Neural cell (in vitro differentiated cells): ENCODE measurements around the gene VSNL1. TPM values are rescaled to one million over a fixed set of nuclear protein-coding genes. Genes with fewer than 3 reads are reported as not detected.
"Not testable (repeated sequence)": the region's sequence is repeated elsewhere in the genome, so short reads cannot be mapped to it uniquely, and the experiment has no call there.

Experiments
- H2AFZ ChIP-seq: fragments of 200-600, 300-800 bp; sonication (generic), shearing (Covaris generic); 2 replicates; pipeline ENCODE4 v1.6.0; 2014; ENCODE audit warnings: low read depth, mild to moderate bottlenecking, antibody characterized with exemption, low read length, moderate library complexity
- H3F3A ChIP-seq: fragments of 200-600 bp; shearing (Covaris generic); 2 replicates; pipeline ENCODE4 v1.6.1; 2016; ENCODE audit warnings: mild to moderate bottlenecking, moderate library complexity, mixed read lengths, antibody characterized with exemption, low read length; ENCODE audit not compliant: insufficient read depth, poor library complexity, severe bottlenecking
- H3K27ac ChIP-seq: fragments of 200-600, 300-800 bp; sonication (generic), shearing (Covaris generic); 2 replicates; pipeline ENCODE4 v1.5.1; 2014; ENCODE audit warnings: mild to moderate bottlenecking, low read length, moderate library complexity
- H3K27me3 ChIP-seq: fragments of 300-800, 200-600 bp; sonication (generic), shearing (Covaris generic); 2 replicates; pipeline ENCODE4 v1.6.0; 2014; ENCODE audit warnings: mild to moderate bottlenecking, low read depth, low read length, moderate library complexity; ENCODE audit not compliant: insufficient read depth
- H3K36me3 ChIP-seq: fragments of 300-800, 200-600 bp; sonication (generic), shearing (Covaris generic); 2 replicates; pipeline ENCODE4 v1.5.1; 2014; ENCODE audit warnings: mild to moderate bottlenecking, antibody characterized with exemption, low read length, moderate library complexity; ENCODE audit not compliant: insufficient read depth
- H3K4me2 ChIP-seq: fragments of 300-800, 200-600 bp; sonication (generic), shearing (Covaris generic); 2 replicates; pipeline ENCODE4 v1.6.0; 2014; ENCODE audit warnings: mild to moderate bottlenecking, low read length
- H3K4me3 ChIP-seq: fragments of 300-800, 200-600 bp; sonication (generic), shearing (Covaris generic); 2 replicates; pipeline ENCODE4 v1.5.1; 2014; ENCODE audit warnings: mild to moderate bottlenecking, low read length, moderate library complexity
- H3K79me2 ChIP-seq: fragments of 200-600 bp; shearing (Covaris generic); replicated peaks from 2 replicates; pipeline ENCODE4 v1.6.0; 2014; ENCODE audit warnings: mild to moderate bottlenecking, low read length, moderate library complexity; ENCODE audit not compliant: insufficient read depth
- H3K9ac ChIP-seq: fragments of 300-800, 200-600 bp; sonication (generic), shearing (Covaris generic); 2 replicates; pipeline ENCODE4 v1.6.1; 2016; ENCODE audit warnings: mild to moderate bottlenecking, low read length, mixed read lengths
- H3K9me2 ChIP-seq: fragments of 200-600 bp; shearing (Covaris generic); 2 replicates; pipeline ENCODE4 v1.6.1; 2016; ENCODE audit warnings: mild to moderate bottlenecking, low read length, mixed read lengths; ENCODE audit not compliant: insufficient read depth
- H3K9me3 ChIP-seq: fragments of 200-600, 300-800 bp; sonication (generic), shearing (Covaris generic); 2 replicates; pipeline ENCODE4 v1.6.1; 2016; ENCODE audit warnings: mild to moderate bottlenecking, mixed run types, low read length, moderate library complexity, mixed read lengths
- H4K20me1 ChIP-seq: fragments of 200-600 bp; shearing (Covaris generic); 2 replicates; pipeline ENCODE4 v1.6.1; 2016; ENCODE audit warnings: mild to moderate bottlenecking, mixed run types; ENCODE audit not compliant: insufficient read depth
- EP300 ChIP-seq: fragments of 450-650 bp; conservative IDR thresholded peaks from 2 replicates; pipeline ENCODE4 v1.6.1; 2014; ENCODE audit warnings: antibody characterized with exemption, mild to moderate bottlenecking, moderate library complexity; ENCODE audit not compliant: poor library complexity, severe bottlenecking
- EZH2 ChIP-seq: fragments of 200-600, 300-800 bp; shearing (Covaris generic), sonication (generic); IDR thresholded peaks from 2 replicates; pipeline ENCODE4 v1.6.1; 2014; ENCODE audit warnings: antibody characterized with exemption, low read length, borderline replicate concordance, mild to moderate bottlenecking; ENCODE audit not compliant: insufficient read depth, poor library complexity, severe bottlenecking
- MXI1 ChIP-seq: fragments of 450-650 bp; conservative IDR thresholded peaks from 2 replicates; pipeline ENCODE4 v1.6.1; 2014; ENCODE audit warnings: antibody characterized with exemption, mild to moderate bottlenecking; ENCODE audit not compliant: poor library complexity, severe bottlenecking
- POLR2AphosphoS5 ChIP-seq: IDR thresholded peaks from 2 replicates; pipeline ENCODE4 v1.6.1; 2012
- RAD21 ChIP-seq: fragments of 450-650 bp; conservative IDR thresholded peaks from 2 replicates; pipeline ENCODE4 v1.6.1; 2014; ENCODE audit warnings: antibody characterized with exemption, mild to moderate bottlenecking, moderate library complexity
- REST ChIP-seq: IDR thresholded peaks from 2 replicates; pipeline ENCODE4 v1.6.1; 2012; ENCODE audit warnings: borderline replicate concordance
- SMC3 ChIP-seq: fragments of 450-650 bp; conservative IDR thresholded peaks from 2 replicates; pipeline ENCODE4 v1.6.1; 2014; ENCODE audit warnings: antibody characterized with exemption, mild to moderate bottlenecking, moderate library complexity; ENCODE audit not compliant: poor library complexity
- TAF1 ChIP-seq: IDR thresholded peaks from 2 replicates; pipeline ENCODE4 v1.6.1; 2012; ENCODE audit warnings: low read depth
- polyA plus RNA-seq: library from polyadenylated mRNA; depleted of rRNA; stranded (reverse); fragments of >200 nt; gene quantifications from 2 replicates; pipeline ENCODE4 v1.2.3, GENCODE V29; 2014
- TF ChIP-seq, protein P1 (sequence below): fragments of 450-650 bp; IDR thresholded peaks from 2 replicates; pipeline ENCODE4 v1.5.1; 2014; ENCODE audit warnings: antibody characterized with exemption, mild to moderate bottlenecking, moderate library complexity; ENCODE audit not compliant: poor library complexity, severe bottlenecking

Gene VSNL1
- polyA plus RNA-seq, 1 donor from 2014 or later, result 69.7 TPM

- H3K4me3 ChIP-seq, result no peak overlapping the region
- no peaks in the 10 kb centered on the region for H3K36me3 ChIP-seq
- H3K9me3 ChIP-seq, result no peaks in the 10 kb centered on the region
- H3K4me2 ChIP-seq, result no peak overlapping the region
- no peak overlapping the region for H2AFZ ChIP-seq
- no peak for TF ChIP-seq MXI1
- TF ChIP-seq REST, result no peak
- no peak for TF ChIP-seq TAF1
- no peak for TF ChIP-seq EP300
- H3K27ac ChIP-seq, result no peak overlapping the region
- H3F3A ChIP-seq, result no peaks in the 10 kb centered on the region
- H3K79me2 ChIP-seq, result no peaks in the 10 kb centered on the region
- no peaks in the 10 kb centered on the region for H3K27me3 ChIP-seq
- no peak overlapping the region for H3K9ac ChIP-seq
- H4K20me1 ChIP-seq, result no peaks in the 10 kb centered on the region
- no peaks in the 10 kb centered on the region for H3K9me2 ChIP-seq
Measured at GRCh38 chr2:17558878-17559277, 18.4 kb downstream of the VSNL1 start.

DNA sequence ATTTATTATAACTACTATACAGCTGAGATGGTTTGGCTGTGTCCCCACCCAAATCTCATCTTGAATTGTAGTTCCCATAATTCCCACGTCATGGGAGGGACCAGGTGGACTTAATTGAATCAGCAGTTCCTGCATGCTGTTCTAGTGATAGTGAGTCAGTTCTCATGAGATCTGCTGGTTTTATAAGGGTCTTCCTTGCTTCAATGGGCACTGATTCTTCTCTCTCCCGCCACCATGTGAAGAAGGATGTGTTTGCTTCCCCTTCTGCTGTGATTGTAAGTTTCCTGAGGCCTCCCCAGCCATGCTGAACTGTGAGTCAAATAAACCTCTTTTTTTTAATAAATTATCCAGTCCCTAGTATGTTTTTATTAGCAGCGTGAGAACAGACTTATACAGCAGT, 25.2 kb downstream of the VSNL1 start:
- H3K4me3 ChIP-seq, H3K4me2 ChIP-seq, H3K27ac ChIP-seq, H3K79me2 ChIP-seq, H3F3A ChIP-seq, H3K27me3 ChIP-seq, H4K20me1 ChIP-seq, H3K9ac ChIP-seq, H2AFZ ChIP-seq, H3K36me3 ChIP-seq, H3K9me2 ChIP-seq, H3K9me3 ChIP-seq: not testable (repeated sequence)

GRCh38 chr2:17571681-17572080, 31.2 kb downstream of the VSNL1 start:
- Histone ChIP-seq H3K9ac (no peak overlapping the region), H2AFZ (no peak overlapping the region), H4K20me1 (no peaks in the 10 kb centered on the region), H3F3A (no peaks in the 10 kb centered on the region), H3K9me3 (no peaks in the 10 kb centered on the region), H3K36me3 (no peaks in the 10 kb centered on the region), H3K27me3 (no peaks in the 10 kb centered on the region), H3K9me2 (no peaks in the 10 kb centered on the region), H3K4me2 (no peak overlapping the region), H3K27ac (no peak overlapping the region), H3K79me2 (no peaks in the 10 kb centered on the region), H3K4me3 (no peak overlapping the region)
- TF ChIP-seq EP300 (no peak), REST (no peak), RAD21 (no peak), POLR2AphosphoS5 (no peak), MXI1 (no peak), EZH2 (no peak), TAF1 (no peak), SMC3 (no peak)
- TF ChIP-seq, protein P1, sequence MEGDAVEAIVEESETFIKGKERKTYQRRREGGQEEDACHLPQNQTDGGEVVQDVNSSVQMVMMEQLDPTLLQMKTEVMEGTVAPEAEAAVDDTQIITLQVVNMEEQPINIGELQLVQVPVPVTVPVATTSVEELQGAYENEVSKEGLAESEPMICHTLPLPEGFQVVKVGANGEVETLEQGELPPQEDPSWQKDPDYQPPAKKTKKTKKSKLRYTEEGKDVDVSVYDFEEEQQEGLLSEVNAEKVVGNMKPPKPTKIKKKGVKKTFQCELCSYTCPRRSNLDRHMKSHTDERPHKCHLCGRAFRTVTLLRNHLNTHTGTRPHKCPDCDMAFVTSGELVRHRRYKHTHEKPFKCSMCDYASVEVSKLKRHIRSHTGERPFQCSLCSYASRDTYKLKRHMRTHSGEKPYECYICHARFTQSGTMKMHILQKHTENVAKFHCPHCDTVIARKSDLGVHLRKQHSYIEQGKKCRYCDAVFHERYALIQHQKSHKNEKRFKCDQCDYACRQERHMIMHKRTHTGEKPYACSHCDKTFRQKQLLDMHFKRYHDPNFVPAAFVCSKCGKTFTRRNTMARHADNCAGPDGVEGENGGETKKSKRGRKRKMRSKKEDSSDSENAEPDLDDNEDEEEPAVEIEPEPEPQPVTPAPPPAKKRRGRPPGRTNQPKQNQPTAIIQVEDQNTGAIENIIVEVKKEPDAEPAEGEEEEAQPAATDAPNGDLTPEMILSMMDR, result no peak
